Fibroblast of mammary gland (primary cell): ENCODE results near the gene DIDO1.

Source experiments
- DNase-seq: peaks from one replicate; pipeline ENCODE4 v3.0.0-alpha.2; 2010; ENCODE audit warnings: low read depth
- H3K4me3 ChIP-seq: 2 replicates; pipeline ENCODE4 v1.5.1; 2011; ENCODE audit warnings: low read depth, mild to moderate bottlenecking, low read length, moderate library complexity; ENCODE audit not compliant: control insufficient read depth
- TF ChIP-seq, protein P1 (sequence below): conservative IDR thresholded peaks from 2 replicates; pipeline ENCODE4 v1.5.1; 2011; ENCODE audit warnings: low read depth, low read length, inconsistent platforms; ENCODE audit not compliant: control insufficient read depth, insufficient read depth

The DIDO1 gene

DNA sequence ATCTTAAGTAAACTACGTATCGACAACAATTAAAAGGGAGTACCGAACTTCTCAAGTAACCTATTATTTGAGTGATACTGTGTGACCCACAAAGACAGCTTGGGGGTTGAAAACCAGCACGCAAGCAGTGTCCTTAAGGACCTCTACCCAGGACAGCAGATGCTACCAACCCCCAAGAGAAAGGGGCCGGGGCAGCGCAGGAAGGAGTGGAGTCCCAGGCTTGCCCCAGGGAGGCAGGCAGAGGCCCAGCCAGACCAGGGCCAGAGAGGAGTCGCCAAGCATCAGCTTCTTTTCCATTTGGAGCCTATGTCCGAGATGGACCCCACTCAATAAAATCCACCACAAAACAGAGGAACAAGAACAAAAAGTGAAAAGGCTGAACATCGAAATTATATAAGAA lies 11.9 kb downstream of the DIDO1 start:
- TF ChIP-seq, protein P1, sequence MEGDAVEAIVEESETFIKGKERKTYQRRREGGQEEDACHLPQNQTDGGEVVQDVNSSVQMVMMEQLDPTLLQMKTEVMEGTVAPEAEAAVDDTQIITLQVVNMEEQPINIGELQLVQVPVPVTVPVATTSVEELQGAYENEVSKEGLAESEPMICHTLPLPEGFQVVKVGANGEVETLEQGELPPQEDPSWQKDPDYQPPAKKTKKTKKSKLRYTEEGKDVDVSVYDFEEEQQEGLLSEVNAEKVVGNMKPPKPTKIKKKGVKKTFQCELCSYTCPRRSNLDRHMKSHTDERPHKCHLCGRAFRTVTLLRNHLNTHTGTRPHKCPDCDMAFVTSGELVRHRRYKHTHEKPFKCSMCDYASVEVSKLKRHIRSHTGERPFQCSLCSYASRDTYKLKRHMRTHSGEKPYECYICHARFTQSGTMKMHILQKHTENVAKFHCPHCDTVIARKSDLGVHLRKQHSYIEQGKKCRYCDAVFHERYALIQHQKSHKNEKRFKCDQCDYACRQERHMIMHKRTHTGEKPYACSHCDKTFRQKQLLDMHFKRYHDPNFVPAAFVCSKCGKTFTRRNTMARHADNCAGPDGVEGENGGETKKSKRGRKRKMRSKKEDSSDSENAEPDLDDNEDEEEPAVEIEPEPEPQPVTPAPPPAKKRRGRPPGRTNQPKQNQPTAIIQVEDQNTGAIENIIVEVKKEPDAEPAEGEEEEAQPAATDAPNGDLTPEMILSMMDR: no peak
- no peak overlapping the region for H3K4me3 ChIP-seq
- DNase-seq: no peak

DNA sequence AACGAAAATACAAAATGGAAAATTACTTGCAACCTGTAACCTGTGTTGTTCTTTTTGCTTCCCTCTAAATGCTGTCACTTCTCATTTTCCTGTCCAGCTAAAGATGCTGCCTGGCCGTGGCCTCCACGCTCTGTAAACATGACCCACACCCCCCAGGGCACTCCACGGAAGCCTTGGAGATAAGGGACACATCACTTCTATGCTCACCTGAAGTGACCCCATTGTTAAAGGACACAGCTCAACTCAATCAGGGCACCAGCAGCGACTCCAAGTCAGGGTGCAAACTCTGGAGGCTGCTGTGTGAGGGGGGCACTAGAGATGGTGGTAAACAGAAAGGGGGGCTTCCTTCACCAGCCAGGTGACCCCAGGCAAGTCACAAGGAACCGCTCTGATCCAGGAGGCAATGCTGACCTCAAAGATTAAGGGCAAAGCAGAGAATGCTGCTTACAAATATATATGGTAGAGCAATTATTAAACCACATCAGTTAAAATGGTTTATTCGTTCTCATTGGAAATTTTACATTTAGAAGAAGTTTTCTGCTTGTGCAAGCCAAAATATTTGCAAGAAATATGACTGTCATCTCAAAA lies 13.2 kb downstream of the DIDO1 start:
- H3K4me3 ChIP-seq: no peak overlapping the region
- TF ChIP-seq, protein P1: no peak
- DNase-seq: no peak

DNA sequence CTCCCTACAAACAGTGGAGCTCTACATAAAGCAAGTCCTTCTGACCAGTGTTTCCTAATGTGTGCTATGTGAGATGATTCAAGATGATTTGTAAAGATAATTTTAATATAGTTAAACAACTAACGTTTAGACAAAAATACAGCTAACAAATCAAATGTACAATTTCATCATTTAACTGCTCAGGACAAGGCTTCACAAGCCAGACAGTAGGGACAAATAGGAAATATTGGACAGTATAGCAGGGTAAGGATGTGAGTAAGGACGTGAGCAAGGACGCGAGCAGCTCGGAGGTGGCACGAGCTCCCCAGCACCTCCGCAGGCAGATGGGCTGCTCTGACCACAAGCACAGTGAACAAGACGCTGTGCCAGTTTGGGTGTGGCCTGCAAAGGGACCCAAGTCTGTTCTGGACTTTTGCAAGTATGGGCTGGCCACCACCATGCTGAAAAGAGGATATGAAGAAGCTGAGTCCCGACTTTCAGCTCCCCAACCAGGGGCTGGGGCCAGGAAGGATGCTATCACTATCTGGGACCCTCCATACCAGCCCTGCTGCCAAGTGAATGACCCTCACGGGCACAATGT lies 14.5 kb downstream of the DIDO1 start:
- no peak overlapping the region for H3K4me3 ChIP-seq
- DNase-seq: no peak
- TF ChIP-seq, protein P1: no peak

DNA sequence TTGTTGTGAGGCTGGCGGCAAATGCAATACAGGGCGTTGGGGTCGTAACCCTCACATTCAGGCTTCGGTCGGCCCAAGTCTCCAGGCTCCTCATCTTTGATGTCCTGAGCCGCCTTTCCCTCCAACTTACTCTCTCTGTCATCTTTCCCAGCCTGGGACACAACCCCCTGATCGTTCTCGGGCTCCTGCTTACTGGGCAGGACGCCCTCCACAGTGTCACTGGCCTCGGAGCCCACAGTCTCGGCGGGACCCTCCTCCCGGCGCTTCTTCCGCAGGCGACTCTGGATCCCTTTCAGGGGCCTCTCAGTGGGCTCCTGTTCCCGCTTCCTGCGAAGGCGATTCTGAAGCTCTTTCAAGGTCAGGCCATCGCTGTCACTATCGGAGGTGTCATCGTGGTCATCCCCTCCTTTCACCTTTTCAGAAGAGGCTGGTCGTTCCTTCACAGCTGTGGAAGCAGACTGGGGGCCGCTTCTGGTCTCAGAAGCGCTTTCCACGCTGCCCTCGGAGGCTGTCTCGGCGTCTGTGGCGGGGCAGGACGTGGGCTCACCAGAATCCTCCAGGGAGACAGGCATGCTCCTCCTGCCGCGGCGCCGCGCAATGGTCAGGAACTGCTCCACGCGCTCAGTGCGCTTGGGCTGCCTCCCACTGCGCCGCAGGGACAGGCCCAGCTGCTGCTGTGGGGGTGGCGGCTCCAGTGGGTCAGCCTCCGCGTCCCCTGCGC lies 15.4 kb downstream of the DIDO1 start:
- no peak for DNase-seq
- H3K4me3 ChIP-seq: no peak overlapping the region
- TF ChIP-seq, protein P1: no peak

DNA sequence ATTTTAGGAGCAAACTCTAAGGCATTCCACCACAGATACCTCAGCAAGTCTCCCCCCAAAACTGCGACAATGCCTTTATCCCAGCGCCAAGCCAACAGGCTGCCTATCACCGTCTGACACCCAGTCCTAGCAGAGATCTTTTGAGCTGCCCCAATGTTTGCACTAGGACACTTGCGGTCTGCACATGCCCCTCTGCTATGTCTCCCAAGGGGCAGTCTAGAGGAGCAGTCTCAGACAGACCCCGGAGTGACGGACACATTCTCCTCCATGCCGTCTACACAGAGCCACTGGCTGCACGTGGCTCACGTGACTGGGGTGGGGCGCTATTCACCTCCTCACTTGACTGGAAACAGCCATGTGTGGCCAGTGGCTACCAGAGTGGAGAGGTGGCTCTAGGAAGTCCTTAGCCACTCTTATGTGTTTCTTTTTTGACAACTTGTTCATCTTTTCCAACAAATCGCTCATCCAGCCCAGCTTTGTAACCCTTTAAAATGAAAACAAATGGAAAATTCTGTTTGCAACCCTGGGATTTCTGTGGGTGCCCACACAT lies 16.0 kb downstream of the DIDO1 start:
- no peak for DNase-seq
- no peak overlapping the region for H3K4me3 ChIP-seq
- TF ChIP-seq, protein P1: no peak

DNA sequence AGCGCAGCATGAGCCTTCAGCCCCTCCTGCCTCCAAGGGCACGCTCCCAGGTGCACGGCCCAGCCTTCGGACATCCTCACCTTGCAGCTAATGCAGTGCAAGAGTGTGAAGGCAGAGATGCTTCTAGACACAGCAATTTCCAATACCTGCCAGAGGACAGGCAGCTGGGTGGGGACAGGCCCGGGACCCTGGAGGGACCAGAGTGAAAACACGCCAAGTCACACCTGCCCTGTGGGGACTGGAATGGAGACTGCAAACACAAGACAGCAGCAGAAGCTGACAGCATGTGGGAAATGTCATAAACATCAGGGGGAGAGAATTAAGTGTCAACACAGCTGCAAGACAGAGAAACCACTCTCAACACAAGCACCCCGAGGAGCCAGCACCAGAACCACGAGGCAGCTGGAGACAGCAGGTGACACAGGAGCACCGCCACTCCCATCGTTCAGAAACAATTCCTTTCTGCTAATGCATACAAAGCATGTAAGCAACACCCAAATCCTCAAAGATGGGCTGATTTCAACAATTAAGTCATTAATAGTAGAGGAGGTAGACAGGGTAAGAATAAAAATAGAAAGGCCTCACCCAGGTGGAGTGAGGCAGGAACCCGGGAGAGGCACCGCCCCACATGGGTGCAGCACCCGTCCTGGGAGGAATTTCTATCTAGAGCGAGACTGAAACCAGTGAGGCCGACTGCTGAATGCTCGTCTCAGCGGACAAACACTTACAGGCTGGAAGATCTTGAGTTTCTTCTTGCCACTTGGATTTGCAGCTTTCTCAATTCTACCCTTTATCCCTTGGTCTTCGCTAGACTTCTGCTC lies 17.1 kb downstream of the DIDO1 start:
- no peak overlapping the region for H3K4me3 ChIP-seq
- TF ChIP-seq, protein P1: no peak
- no peak for DNase-seq
